Activated CD4-positive, alpha-beta T cell treated with anti-CD3 and anti-CD28 coated beads for 36 hours (primary cell): ENCODE results near the gene UBE2M. TPM values are rescaled to one million over a fixed set of nuclear protein-coding genes. Genes with fewer than 3 reads are reported as not detected.
A peak's percentile ranks its signal among the peaks of the same experiment; 100 is the strongest.

ENCODE experiments used
- ATAC-seq: fragments of 200-7000 bp; cut with Tn5 transposase; one replicate; pipeline ENCODE4 v1.10.0; 2021; ENCODE audit warnings: mild to moderate bottlenecking, moderate library complexity
- CTCF ChIA-PET: fragments of 350-600 bp; sonication (Branson Sonifier 250); formaldehyde crosslinking; loops from one replicate; lab custom pipeline; 2021; ENCODE audit warnings: antibody characterized with exemption; lab: Charles Lee
- POLR2A ChIA-PET: fragments of 350-600 bp; sonication (Branson Sonifier 250); formaldehyde crosslinking; loops from one replicate; lab custom pipeline; 2021; ENCODE audit warnings: antibody characterized with exemption, inconsistent platforms; lab: Charles Lee
- DNase-seq: peaks from one replicate; pipeline ENCODE4 v3.0.0-alpha.2; 2020
- H3K27ac Mint-ChIP-seq: one replicate; pipeline ENCODE4 v1.8.0; 2021; ENCODE audit warnings: mixed read lengths
- H3K27me3 Mint-ChIP-seq: one replicate; pipeline ENCODE4 v1.8.0; 2021; ENCODE audit warnings: mixed read lengths
- H3K36me3 Mint-ChIP-seq: one replicate; pipeline ENCODE4 v1.8.0; 2021; ENCODE audit warnings: low read depth, mixed read lengths
- H3K4me1 Mint-ChIP-seq: one replicate; pipeline ENCODE4 v1.8.0; 2021; ENCODE audit warnings: mixed read lengths
- H3K4me3 Mint-ChIP-seq: one replicate; pipeline ENCODE4 v1.8.0; 2021; ENCODE audit warnings: mild to moderate bottlenecking, moderate library complexity, mixed read lengths
- H3K9me3 Mint-ChIP-seq: one replicate; pipeline ENCODE4 v1.8.0; 2021; ENCODE audit warnings: low read depth, mixed read lengths
- intact Hi-C, 2 experiments: fragments of 100-400 bp; cut with DNase I in 1 of 2; cut with micrococcal nuclease in 1 of 2; formaldehyde crosslinking; loops; one replicate each; pipeline versions ENCODE4 v1.14.2 to v1.15.1; 2022 to 2024; cut with DNase I, micrococcal nuclease
- total RNA-seq, 2 experiments: library from RNA; stranded (reverse); gene quantifications; one replicate each; pipeline ENCODE4 v1.2.3, GENCODE V29; 2021

The UBE2M gene
- total RNA-seq, 2 experiments from 2014 or later = 115 to 138 TPM

GRCh38 chr19:58560007-58560887 is 1.8 kb upstream of the UBE2M start:
- no peak for ATAC-seq
- intact Hi-C loops = no loop called here
- Mint-ChIP-seq H3K4me1 (peaks cover 64% of the 10 kb centered on the region), H3K9me3 (no peaks in the 10 kb centered on the region), H3K36me3 (peaks cover 32% of the 10 kb centered on the region), H3K27ac (peak overlapping the region; percentile 100), H3K27me3 (no peaks in the 10 kb centered on the region), H3K4me3 (peak overlapping the region; percentile 92)
- DNase-seq = no peak
- POLR2A ChIA-PET = interaction anchor here (0.7 to 2.4 kb wide), 6 partner anchors 12 to 41 kb away, joined by 3 to 12 read pairs (median 9); partner anchors contain the start of genes MZF1, TRIM28 and ZBTB45
- CTCF ChIA-PET = interaction anchor here (0.6 to 2.7 kb wide), 5 partner anchors 20 to 181 kb away, joined by 3 to 22 read pairs (median 6); partner anchors contain the start of gene ZBTB45

- intact Hi-C loops = loop anchor here (1.0 to 2.0 kb wide), 7 partner anchors 13 to 178 kb away; partner anchors contain the start of genes MZF1 (in 1 of the 2), RPS5 (in 1 of the 2), TRIM28 (in 1 of the 2) and ZNF324 (in 1 of the 2)
- DNase-seq = peak; percentile 90
- Mint-ChIP-seq H3K9me3 (no peaks in the 10 kb centered on the region), H3K4me1 (peaks cover 67% of the 10 kb centered on the region), H3K27ac (peak overlapping the region; percentile 100), H3K27me3 (no peaks in the 10 kb centered on the region), H3K36me3 (peaks cover 38% of the 10 kb centered on the region), H3K4me3 (peak overlapping the region; percentile 92)
- ChIA-PET POLR2A (interaction anchor here (0.6 to 2.4 kb wide), 6 partner anchors 12 to 376 kb away, joined by 3 to 12 read pairs (median 9); partner anchors contain the start of genes MZF1, TRIM28 and ZBTB45), CTCF (interaction anchor here (1.0 to 2.7 kb wide), 4 partner anchors 9 to 46 kb away, joined by 3 to 22 read pairs (median 5); partner anchors contain the start of gene ZBTB45)
- peak; percentile 20 for ATAC-seq
These were observed 1.0 kb upstream of the UBE2M start for GRCh38 chr19:58559275-58560006.

- ChIA-PET POLR2A (interaction anchor here (0.6 to 2.4 kb wide), 8 partner anchors 12 to 375 kb away, joined by 3 to 12 read pairs (median 7); partner anchors contain the start of genes MZF1, TRIM28 and ZBTB45), CTCF (interaction anchor here (1.0 to 2.7 kb wide), 4 partner anchors 8 to 45 kb away, joined by 3 to 22 read pairs (median 5); partner anchors contain the start of gene ZBTB45)
- ATAC-seq = peak; percentile 69
- Mint-ChIP-seq H3K4me1 (peaks cover 65% of the 10 kb centered on the region), H3K36me3 (peaks cover 44% of the 10 kb centered on the region), H3K9me3 (no peaks in the 10 kb centered on the region), H3K27ac (peak overlapping the region; percentile 100), H3K4me3 (peak overlapping the region; percentile 92), H3K27me3 (no peaks in the 10 kb centered on the region)
- peak; percentile 100 for DNase-seq
- intact Hi-C loops = loop anchor here (1.0 to 2.0 kb wide), 12 partner anchors 14 to 375 kb away; partner anchors contain the start of genes MZF1 (in 1 of the 2), RPS5 (in 1 of the 2), TRIM28 (in 1 of the 2) and ZBTB45 (in 1 of the 2)
These were observed 338 bp upstream of the UBE2M start for GRCh38 chr19:58558623-58559274.

- CTCF ChIA-PET = interaction anchor here (0.5 to 2.7 kb wide), 4 partner anchors 11 to 253 kb away, joined by 3 to 22 read pairs (median 3); partner anchors contain the start of gene ZBTB45
- DNase-seq (peak; percentile 37), ATAC-seq (no peak)
- intact Hi-C loops = loop anchor here (1.0 to 2.0 kb wide), 6 partner anchors 13 to 374 kb away; partner anchors contain the start of genes TRIM28 (in 1 of the 2), ZBTB45 (in 1 of the 2), ZNF274 (in 1 of the 2) and ZNF446 (in 1 of the 2)
- Mint-ChIP-seq H3K4me1 (peaks cover 65% of the 10 kb centered on the region), H3K36me3 (peaks cover 53% of the 10 kb centered on the region), H3K4me3 (peak overlapping the region; percentile 92), H3K27me3 (no peaks in the 10 kb centered on the region), H3K27ac (peak overlapping the region; percentile 94), H3K9me3 (no peaks in the 10 kb centered on the region)
- POLR2A ChIA-PET = interaction anchor here (1.0 to 1.5 kb wide), 2 partner anchors 14 to 37 kb away, joined by 3 to 5 read pairs; partner anchors contain the start of genes TRIM28 and ZBTB45
These were observed 968 bp downstream of the UBE2M start for GRCh38 chr19:58557221-58558065.

GRCh38 chr19:58556622-58557220 is 1.7 kb downstream of the UBE2M start:
- POLR2A ChIA-PET = no interaction called here
- Mint-ChIP-seq H3K27me3 (no peaks in the 10 kb centered on the region), H3K36me3 (peaks cover 59% of the 10 kb centered on the region), H3K4me3 (peak overlapping the region; percentile 92), H3K4me1 (peaks cover 58% of the 10 kb centered on the region), H3K27ac (peak overlapping the region; percentile 88), H3K9me3 (no peaks in the 10 kb centered on the region)
- intact Hi-C loops = no loop called here
- CTCF ChIA-PET = interaction anchor here (0.5 to 0.6 kb wide), 2 partner anchors 12 to 252 kb away, joined by 3 read pairs; no protein-coding TSS in a partner anchor
- DNase-seq = no peak
- ATAC-seq = no peak

- Mint-ChIP-seq H3K27ac (peak overlapping the region; percentile 88), H3K4me1 (peaks cover 51% of the 10 kb centered on the region), H3K9me3 (no peaks in the 10 kb centered on the region), H3K4me3 (peak overlapping the region; percentile 92), H3K27me3 (no peaks in the 10 kb centered on the region), H3K36me3 (peaks cover 65% of the 10 kb centered on the region)
- CTCF ChIA-PET = interaction anchor here (0.9 to 2.1 kb wide), 4 partner anchors 10 to 42 kb away, joined by 4 to 20 read pairs (median 6); partner anchors contain the start of genes TRIM28 and ZBTB45
- DNase-seq = no peak
- intact Hi-C loops = loop anchor here in 1 of 2 experiments (1.0 kb wide), 3 partner anchors 12 to 90 kb away; partner anchors contain the start of genes TRIM28 and ZBTB45
- POLR2A ChIA-PET = interaction anchor here (1.4 to 3.5 kb wide), 2 partner anchors 11 to 36 kb away, joined by 8 to 41 read pairs; partner anchors contain the start of gene TRIM28
- ATAC-seq = no peak
These were observed 2.3 kb downstream of the UBE2M start for GRCh38 chr19:58555920-58556621.

- CTCF ChIA-PET = interaction anchor here (0.9 to 2.1 kb wide), 5 partner anchors 10 to 41 kb away, joined by 4 to 20 read pairs (median 5); partner anchors contain the start of genes TRIM28 and ZBTB45
- no peak for DNase-seq
- intact Hi-C loops = loop anchor here in 1 of 2 experiments (1.0 kb wide), 3 partner anchors 11 to 89 kb away; partner anchors contain the start of genes TRIM28 and ZBTB45
- ATAC-seq = no peak
- Mint-ChIP-seq H3K4me1 (peaks cover 46% of the 10 kb centered on the region), H3K9me3 (no peaks in the 10 kb centered on the region), H3K36me3 (peaks cover 72% of the 10 kb centered on the region), H3K27ac (peak overlapping the region; percentile 95), H3K4me3 (peak overlapping the region; percentile 92), H3K27me3 (no peaks in the 10 kb centered on the region)
- POLR2A ChIA-PET = interaction anchor here (0.8 to 3.5 kb wide), 4 partner anchors 9 to 42 kb away, joined by 3 to 41 read pairs (median 6); partner anchors contain the start of gene TRIM28
These were observed 3.0 kb downstream of the UBE2M start for GRCh38 chr19:58555369-58555885.
